Mesenteric fat pad (tissue), 1 donor: ENCODE measurements around the gene MDN1. TPM values are rescaled to one million over a fixed set of nuclear protein-coding genes. Genes with fewer than 3 reads are reported as not detected.
"Not testable (repeated sequence)": the region's sequence is repeated elsewhere in the genome, so short reads cannot be mapped to it uniquely, and the experiment has no call there.

Experiments used
- DNase-seq: peaks from one replicate; pipeline ENCODE4 v3.0.0-alpha.2; 2020; ENCODE audit warnings: low spot score
- total RNA-seq: library from RNA; stranded (reverse); fragmentation: NEBNext Ultra II Directional; extraction: Animal tissue kit (Norgen Biotek cat#: 25700); gene quantifications from one replicate; pipeline ENCODE4 v1.2.1, GENCODE V29; 2021
- donor health status: DM: yes; HTN: yes; CAD: no.

The MDN1 gene
- total RNA-seq, 1 donor from 2014 or later: 33.8 TPM

DNA sequence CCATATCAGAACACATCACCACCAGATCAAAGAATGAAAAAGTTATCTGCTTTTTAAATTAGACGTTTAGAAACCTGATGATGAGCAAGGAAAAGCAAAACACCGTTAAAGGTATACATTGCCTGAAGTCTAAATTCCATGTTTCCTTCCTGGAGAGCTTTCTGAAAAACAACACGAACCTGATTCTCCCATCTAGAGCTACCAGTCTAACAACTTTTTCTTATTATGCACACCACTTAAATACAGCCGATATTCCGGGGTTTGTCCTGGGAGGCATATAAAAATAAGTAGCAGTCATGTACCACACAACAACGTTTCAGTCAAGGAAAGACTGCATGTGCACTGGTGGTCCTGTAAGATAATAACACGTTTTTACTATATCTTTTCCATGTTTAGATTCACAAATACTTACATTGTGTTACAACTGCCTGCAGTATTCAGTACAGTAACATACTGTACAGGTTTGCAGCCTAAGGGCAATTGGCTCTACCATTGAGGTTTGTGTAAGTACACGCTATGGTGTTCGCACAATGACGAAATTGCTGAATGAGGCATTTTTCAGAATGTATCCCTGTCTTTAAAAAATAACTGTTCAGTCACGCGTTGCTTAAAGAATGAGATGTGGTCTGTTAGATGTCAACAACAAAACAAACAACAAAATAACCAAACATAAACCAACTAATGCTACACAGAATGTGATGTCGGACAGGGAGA is 162.0 kb downstream of the MDN1 start:
- no peak for DNase-seq

DNA sequence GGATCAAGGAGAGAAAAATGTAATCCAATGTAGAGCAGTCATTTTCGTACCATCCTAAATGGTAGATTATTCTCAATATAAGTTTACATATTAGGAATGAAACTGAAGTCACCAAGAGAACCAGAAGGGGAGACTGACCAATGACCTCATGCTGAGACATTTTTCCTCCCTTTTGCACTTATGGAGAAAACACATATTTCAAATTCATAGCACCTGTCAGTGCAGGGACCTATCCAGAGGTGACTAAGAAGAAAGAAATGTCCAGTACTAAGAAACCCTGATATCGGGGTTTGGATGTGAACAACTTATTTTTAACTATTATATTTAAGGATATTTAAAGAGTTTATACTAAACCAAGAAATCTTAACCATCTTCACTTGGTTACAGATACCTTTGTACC is 164.5 kb downstream of the MDN1 start:
- no peak for DNase-seq

DNA sequence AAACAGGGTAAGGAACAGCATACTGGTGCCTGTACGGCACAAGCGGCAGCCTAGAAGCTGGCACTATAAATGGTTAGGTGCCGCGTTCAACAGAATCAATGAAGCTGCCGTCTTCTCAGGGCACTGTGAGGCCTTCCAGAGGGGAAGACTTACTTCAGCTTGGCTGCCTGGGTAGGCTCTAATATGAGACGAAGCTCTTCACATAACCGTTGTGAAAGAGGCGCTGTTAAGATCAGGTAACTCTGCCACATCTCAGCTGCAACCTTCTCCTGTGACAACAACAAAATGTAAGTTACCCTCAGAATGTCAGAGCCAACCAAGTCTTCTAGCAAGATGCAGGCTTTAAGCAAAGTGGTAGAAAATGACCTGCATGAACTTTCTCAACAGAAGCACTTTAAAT is 169.0 kb downstream of the MDN1 start:
- DNase-seq: no peak

DNA sequence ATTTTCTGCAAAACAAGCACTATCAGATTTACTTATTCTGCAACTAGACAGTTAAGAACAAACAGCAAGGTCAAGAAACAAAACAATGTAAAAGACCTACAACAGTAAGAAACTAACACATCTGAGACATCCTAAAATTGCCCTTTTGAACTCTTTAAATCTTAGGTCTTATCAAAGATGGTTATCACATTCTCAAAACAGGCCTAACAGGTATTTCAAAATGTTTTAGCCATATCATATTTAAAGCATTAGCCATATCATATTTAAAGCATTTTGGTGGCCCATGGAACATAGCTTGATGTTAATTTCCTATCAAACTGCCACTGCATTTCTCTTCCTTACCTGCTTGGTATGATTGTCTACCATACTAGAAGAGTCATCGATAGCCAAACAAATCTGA is 169.9 kb downstream of the MDN1 start:
- no peak for DNase-seq

DNA sequence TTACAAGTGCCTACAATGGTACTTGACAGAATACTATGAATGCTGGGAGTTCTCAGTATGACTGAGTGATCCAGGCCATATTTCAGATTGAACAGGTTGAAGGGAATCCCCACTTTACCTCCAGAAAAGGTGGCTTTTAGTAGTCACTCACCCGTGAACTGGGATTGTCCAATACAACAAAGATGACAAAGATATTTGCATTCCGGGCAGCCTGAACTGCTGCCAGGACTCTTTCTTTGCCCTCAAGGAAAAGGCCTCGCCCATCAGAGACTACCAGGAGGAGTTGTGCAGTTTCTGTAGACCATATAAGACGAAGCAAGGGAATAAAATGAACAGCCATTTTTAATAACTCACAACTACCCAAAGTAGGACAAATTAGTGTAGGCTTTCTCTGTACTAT is 174.7 kb downstream of the MDN1 start:
- DNase-seq: no peak

DNA sequence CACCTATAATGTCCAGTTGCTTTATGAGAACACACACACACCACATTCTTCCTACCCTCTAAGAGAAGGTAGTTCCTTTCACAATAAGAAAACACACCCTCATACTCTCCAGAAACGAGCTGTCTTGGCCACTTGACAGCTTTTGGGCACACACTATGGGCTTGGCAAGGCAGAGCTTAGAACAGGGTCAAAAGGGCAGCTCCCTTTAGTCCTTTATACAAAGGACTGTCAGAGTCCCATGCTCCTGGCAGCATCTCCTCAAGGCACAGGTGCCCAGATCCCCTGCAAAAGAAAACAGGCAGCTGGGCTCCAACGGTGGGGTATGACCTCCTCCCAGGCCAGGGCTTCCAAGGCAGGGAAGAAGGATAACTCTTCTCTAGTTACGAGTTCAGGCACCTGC is 176.2 kb downstream of the MDN1 start:
- DNase-seq: no peak

DNA sequence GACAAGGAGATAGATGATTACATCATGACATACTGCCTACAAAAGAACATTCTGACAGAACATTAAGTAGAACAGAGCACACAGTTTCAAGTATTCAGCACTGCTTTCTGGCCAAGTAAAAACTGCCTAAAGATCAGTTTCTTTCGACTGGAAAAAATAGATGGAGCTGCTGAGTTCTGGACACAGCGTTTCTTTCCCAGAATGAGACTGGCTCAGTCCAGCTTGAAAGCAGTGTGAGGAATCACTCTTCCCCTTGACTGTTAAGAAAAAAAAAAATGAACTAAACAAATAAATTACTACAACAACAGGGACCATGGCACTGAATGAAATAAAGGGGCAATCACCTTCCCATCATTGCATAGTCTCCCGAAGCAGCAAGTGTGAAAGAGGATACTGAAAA is 176.6 kb downstream of the MDN1 start:
- DNase-seq: no peak

DNA sequence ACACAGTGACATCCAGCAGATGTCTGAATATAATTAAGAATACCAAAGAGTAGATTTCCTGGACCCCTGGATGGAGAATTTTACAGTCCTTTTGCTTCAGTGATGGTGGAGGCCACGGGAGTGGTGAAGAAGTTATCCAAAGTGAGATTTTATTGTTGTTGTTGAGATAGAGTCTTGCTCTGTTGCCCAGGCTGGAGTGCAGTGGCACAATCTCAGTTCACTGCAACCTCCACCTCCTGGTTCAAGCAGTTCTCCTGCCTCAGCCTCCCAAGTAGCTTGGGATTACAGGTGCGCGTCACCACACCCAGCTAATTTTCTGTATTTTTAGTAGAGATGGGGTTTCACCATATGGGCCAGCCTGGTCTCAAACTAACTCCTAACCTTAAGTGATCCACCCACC is 178.0 kb downstream of the MDN1 start:
- DNase-seq: not testable (repeated sequence)

DNA sequence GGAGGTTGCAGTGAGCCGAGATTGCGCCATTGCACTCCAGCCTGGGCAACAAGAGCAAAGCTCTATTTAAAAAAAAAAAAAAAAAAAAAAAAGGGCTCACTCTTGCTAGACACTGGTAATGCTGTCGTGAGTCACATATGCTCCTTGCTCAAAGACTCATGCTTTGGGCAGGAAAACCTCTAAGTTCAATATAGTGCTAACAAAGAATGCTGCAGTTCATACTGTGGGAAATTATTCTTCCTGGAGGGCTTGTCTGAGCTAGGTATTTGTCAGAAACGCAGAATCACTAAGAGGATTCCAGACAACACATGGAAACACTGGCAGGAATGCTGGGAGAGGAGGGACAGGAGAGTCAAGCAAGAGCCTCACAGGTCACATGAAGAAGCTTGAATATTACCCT is 178.8 kb downstream of the MDN1 start:
- no peak for DNase-seq

DNA sequence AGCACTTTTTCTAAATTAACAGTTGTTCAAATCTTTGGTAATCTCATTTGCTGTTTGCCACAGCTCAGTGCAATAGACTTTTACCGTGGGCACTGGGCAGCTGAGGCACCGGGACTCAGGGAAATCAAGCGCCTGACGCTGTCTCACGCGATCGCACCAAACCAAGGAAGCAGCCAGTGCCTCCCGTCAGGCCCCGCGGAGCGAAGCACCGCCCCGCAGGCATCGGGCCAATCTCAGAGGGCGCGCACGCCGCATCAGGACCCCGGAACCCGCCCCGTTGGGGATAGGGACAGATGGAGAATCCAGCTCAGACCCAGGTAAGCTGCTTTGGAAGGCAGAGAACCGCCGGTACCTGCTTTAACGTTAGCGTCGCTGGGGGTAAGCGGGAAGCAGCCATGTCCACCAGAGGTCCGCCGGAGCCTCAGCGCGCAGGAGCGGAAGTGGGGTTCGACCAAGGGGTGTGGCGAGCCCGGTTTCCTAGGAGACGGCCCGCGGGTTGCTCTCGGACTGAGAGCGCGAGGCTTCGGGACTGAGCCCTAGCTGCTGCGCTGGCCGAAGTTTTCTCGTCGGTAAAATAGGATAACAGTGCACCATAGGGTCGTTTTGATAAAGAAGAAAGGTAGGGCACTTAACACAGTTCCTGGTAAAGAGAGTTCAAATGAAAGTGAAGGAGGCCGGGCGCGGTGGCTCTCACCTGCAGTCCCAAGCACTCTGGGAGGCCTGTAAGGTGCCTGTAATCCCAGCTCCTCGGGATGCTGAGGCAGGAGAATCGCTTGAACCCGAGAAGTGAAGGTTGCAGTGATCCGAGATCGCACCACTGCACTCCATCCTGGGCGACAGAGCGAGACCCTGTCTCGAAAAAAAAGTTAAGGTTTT is 181.0 kb downstream of the MDN1 start, which contains the start of gene LYRM2:
Gene LYRM2, minus strand, starts transcription at position 428 of the 876 bp plus-strand sequence. Its CDS starts 31 bp downstream, at position 397.
- DNase-seq: peak; percentile 98

DNA sequence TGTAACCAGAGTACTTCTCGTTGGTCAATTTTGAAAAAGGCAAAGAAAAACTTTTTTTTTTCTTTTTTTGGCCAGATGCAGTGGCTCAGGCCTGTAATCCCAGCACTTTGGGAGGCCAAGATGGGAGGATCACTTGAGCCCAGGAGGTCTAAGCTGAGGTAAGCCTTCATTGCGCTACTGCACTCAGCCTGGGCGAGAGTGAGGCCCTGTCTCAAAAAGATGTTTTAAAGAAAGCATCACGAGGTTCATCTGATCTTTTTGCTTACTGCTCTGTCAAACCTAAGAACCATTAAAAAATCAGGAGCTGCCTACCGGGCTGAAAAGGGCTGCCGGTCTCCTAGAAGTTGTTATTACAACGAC is 181.7 kb downstream of the MDN1 start:
- DNase-seq: no peak

DNA sequence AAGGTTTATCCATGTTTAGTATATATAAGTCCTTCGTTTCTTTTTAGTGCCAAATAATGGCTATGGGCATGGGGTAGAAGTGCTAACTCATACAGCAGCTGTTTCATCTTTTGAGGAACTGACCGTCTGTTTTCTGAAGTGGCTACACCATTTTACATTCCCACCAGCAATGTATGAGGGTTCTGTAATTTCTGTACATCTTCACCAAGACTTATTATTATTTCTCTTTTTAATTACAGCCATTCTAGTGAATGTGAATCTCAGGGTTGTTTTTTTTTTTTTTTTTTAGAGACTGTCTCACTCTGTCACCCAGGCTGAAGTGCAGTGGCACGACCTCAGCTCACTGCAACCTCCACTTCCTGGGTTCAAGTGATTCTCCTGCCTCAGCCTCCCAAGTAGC is 183.2 kb downstream of the MDN1 start:
- DNase-seq: not testable (repeated sequence)

DNA sequence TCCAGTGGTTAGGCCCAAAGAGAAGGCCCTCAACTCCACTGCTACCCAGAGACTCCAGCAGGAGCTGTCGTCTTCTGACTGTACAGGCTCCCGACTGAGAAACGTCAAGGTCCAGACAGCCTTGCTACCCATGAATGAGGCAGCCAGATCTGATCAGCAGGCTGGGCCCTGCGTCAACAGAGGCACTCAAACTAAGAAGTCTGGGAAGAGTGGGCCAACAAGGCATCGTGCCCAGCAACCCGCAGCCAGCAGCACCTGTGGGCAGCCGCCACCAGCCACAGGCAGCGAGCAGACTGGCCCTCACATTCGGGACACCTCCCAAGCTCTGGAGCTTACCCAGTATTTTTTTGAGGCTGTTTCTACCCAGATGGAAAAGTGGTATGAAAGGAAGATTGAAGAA is 189.1 kb downstream of the MDN1 start:
- no peak for DNase-seq

DNA sequence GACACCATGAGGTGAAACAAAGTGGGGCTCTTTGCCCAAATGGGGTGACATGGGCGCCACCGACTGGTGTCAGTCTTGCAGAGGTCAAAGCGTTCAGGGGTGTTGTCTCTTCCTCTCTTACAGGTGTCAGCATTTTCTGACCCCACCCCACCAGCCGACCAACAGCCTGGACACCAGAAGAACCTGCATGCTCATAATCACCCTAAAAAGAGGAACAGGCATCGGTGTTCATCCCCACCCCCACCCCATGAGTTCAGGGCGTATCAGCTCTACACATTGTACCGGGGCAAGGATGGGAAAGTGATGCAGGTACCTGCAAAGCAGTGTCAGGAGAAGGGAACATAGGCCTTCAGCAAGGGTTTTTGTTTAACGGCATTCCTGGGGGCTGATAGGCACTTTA is 195.8 kb downstream of the MDN1 start:
- DNase-seq: no peak

DNA sequence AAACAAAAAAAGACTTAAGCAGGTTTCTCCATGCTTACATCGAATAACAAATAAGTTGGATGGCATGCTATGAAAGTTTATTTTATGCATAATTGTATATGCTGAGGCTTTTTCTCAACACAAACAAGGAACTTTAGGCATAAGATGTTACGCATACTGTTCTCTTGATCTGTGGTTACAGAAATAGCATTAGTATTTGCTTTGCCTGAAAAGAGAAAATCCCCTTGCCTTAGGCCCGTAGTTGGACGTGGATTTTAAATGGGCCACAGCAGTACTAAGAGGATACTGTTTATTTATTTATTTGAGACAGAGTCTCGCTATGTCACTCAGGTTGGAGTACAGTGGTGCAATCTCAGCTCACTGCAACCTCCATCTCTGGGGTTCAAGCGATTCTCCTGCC is 200.0 kb downstream of the MDN1 start:
- DNase-seq: no peak

DNA sequence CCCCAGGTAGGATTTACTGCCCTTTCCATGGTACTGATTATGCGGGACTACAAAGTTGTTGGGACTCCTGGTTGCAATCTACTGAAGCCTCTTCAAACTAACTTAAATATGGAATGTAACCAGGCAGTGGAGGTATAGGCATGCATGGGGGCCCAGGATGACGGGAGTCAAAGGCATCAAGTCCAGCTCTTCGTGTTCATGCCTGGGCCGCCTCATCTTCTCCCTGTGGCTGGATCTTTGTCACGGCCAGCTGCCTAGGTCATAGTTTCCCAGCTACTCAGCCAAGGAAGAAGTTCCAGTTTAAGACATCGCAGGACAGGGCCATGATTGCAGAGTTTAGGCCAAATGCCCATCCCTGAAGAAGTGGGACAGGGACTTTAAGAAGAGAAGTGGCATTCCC is 201.6 kb downstream of the MDN1 start:
- no peak for DNase-seq

DNA sequence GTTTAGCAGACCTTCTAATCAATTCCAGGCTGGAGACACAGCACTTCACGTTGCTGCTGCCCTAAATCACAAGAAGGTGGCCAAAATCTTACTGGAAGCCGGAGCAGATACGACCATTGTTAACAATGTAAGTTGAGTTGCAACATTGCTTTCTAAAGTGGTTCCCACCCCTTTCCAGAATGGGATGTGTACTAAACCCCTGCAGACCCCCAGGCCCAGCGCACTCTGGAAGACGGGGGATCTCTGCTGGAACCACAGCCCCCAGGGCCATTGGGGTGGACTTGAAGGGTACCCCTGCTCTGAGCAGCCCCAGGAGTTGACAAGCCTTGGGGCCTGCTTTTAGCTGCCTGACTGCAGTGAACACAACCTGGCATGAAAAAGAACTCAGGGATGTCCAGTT is 203.1 kb downstream of the MDN1 start:
- no peak for DNase-seq

DNA sequence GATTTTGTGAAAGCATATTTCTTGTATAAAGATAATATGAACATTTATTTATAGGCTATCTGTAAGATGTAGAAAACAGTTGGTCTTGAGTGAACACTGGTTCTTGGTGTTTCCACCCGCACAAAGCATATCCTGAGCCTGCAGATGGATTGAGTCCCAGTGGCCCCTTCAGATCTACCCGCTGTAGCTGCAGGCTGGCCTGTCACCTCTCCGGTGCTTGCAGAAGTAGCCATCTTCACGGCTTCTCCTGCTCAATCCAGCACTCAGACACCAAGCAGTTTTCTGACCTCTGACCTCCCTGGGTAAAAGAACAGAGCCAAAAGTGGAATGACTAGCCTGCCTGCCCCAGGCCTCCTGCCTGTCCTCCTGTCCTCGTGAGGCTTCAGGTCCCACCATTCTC is 203.7 kb downstream of the MDN1 start:
- DNase-seq: no peak

DNA sequence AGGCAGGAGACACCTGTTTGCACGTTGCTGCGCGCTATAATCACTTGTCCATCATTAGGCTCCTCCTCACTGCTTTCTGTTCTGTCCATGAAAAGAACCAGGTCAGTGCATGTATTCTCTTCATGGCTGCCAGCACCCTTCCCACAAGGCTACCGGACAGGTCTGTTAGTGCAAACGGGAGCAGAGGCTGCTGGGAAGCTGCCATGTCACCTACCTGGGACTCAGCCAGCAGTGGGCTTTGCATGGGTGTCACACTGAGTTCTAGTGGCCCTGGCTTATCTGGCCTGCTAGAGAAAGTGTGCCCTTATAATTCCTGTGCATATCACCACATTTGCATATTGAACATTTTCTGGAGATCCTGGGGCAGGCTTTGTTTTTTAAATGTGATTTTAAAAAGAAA is 205.8 kb downstream of the MDN1 start:
- no peak for DNase-seq

DNA sequence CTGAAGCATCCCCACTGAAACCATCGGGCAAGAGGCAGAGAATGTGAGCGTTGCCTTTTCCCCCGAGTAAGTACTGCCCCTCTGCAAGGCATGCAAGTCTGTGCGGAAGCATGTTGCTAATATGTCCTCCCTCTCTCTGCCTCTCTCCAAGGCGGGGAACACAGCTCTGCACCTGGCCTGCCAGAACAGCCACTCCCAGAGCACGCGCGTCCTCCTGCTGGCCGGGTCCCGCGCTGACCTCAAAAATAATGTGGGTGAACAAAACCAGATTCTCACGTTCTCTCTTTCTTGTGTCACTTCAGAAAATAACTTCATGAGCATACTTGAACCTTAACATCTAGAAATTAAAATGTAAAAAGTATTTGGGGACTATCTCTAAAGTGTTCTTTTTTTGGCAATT is 207.5 kb downstream of the MDN1 start:
- no peak for DNase-seq

DNA sequence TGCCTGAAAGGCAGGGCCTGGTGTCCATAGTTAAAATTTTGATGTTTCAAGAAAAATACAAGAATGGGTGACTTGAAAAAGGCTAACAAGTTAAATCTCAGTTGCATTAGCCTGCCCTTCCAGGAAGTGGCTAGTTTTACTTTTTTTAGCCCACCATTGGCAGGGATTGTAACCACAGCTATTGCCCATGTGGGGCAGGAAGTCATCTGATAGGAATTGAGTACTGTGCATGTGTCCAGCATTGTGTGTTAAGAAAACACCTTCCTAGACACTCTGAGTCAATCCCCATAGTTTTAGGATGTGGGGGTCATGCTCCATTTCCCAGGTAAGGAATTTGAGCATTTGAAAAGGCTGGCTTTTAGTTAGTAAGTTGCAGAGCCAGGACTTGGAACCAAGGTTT is 207.9 kb downstream of the MDN1 start:
- DNase-seq: no peak

DNA sequence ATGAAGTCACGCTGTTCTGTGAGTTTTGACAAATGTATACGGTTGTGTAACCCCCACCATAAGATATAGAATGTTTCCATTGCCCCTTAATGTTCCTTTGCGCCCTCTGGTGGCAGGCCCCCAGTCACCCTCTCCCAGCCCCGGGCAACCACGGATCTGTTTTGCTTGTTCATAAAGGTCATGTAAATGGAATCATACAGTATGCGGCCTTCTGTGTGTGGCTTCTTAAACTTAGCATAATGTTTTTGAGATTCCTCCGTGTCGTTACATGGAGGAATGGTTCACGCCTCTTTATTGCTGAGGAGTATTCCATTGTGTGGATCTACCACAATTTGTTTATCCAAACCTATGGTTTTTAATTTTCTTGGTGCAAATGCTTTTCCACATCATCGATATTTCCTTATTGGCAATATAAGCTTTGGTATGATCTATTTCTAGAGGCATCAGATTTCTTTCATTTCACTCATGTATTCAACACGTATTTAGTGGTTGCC is 209.4 kb downstream of the MDN1 start:
- peak; percentile 91 for DNase-seq

DNA sequence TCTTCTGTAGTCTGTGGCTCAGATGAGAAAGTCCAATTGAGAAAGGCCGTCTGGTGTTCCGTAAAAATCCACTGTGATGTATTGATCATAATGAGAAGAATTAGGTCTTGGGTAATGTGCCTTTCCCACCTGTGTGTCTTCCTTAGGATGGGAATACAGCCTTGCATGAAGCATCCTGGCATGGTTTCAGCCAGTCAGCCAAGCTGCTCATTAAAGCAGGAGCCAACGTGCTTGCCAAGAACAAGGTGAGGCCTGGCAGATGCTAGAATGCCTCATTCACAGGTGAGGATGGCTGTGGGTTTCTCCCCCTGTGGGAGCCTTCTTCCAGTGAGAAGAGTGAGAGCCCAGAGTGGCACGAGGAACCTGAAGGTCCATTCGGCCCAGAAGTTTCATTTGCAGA is 213.7 kb downstream of the MDN1 start:
- peak; percentile 49 for DNase-seq
